K562 (cell line): ENCODE measurements around the gene RBMS3. TPM values are rescaled to one million over a fixed set of nuclear protein-coding genes. Genes with fewer than 3 reads are reported as not detected.

Source experiments
- ATAC-seq: fragments of 200-7000 bp; cut with Tn5 transposase; 3 replicates; pipeline ENCODE4 v1.9.1; 2020; ENCODE audit warnings: moderate library complexity
- BruUV-seq: library from RNA; stranded (reverse); fragments of 400-500 nt; replicated peaks from 2 replicates; lab custom pipeline; 2021; lab: Mats Ljungman, UMichigan
- CTCF ChIA-PET: fragments of 300-600 bp; formaldehyde crosslinking; extraction: SDS; loops from one replicate; lab custom pipeline; 2021; ENCODE audit warnings: low intra/inter-chr PET ratio; lab: Yijun Ruan, JAX
- POLR2A ChIA-PET: fragments of 300-600, 350-650 bp; sonication (Branson Sonifier 250); formaldehyde crosslinking; extraction: SDS; loops from one replicate; lab custom pipeline; 2021; ENCODE audit warnings: antibody characterized with exemption, inconsistent platforms; lab: Yijun Ruan, JAX
- DNase-seq, 4 experiments: peaks; one replicate each; pipeline versions ENCODE4 v3.0.0 to v3.0.0-alpha.2; 2011 to 2018; ENCODE audit warnings: low spot score in 3 of 4, mixed read lengths in 3 of 4; ENCODE audit errors: extremely low read depth in 1 of 4
- FAIRE-seq: peaks from 2 replicates; lab custom pipeline; 2011; peaks lifted over from hg19 to GRCh38; lab: Jason Lieb, UNC
- H2AFZ ChIP-seq: 2 replicates; pipeline ENCODE4 v1.6.0; 2011; ENCODE audit warnings: low read depth, low read length, control low read depth, inconsistent platforms
- H3K27ac ChIP-seq: fragments of 200-600 bp; 3 replicates; pipeline ENCODE4 v1.8.0; 2011; ENCODE audit warnings: low read depth, mild to moderate bottlenecking, control low read depth, inconsistent platforms, low read length, moderate library complexity, mixed read lengths; ENCODE audit errors: extremely low read depth
- H3K27me3 ChIP-seq, 2 experiments: fragments of 300-600 bp in 1 of 2; 2 replicates in 1 of 2; 3 replicates in 1 of 2; pipeline versions ENCODE4 v1.6.0 to v1.8.0; 2011; ENCODE audit warnings: inconsistent platforms in 2 of 2, low read length in 2 of 2, mild to moderate bottlenecking in 1 of 2, mixed read lengths in 1 of 2, moderate library complexity in 1 of 2; ENCODE audit not compliant: control insufficient read depth in 2 of 2, insufficient read depth in 2 of 2
- H3K36me3 ChIP-seq: fragments of 300-600 bp; 3 replicates; pipeline ENCODE4 v1.8.0; 2011; ENCODE audit warnings: mild to moderate bottlenecking, low read length, inconsistent platforms; ENCODE audit not compliant: control insufficient read depth, insufficient read depth
- H3K4me1 ChIP-seq, 2 experiments: fragments of 200-600 bp in 1 of 2; replicated peaks in 1 of 2; 2 replicates in 1 of 2; 3 replicates in 1 of 2; pipeline versions ENCODE4 v1.5.1 to v1.8.0; 2011; ENCODE audit warnings: inconsistent platforms in 2 of 2, low read length in 2 of 2, mild to moderate bottlenecking in 1 of 2, mixed read lengths in 1 of 2, moderate library complexity in 1 of 2; ENCODE audit not compliant: control insufficient read depth in 2 of 2, insufficient read depth in 2 of 2
- H3K4me2 ChIP-seq: 2 replicates; pipeline ENCODE4 v1.6.1; 2011; ENCODE audit warnings: low read length, control low read depth, inconsistent platforms, mixed read lengths; ENCODE audit not compliant: insufficient read depth
- H3K4me3 ChIP-seq: fragments of 200-600 bp; sonication (generic), shearing (Covaris generic); 2 replicates; pipeline ENCODE4 v1.5.1; 2016; ENCODE audit warnings: control low read depth, inconsistent platforms
- H3K79me2 ChIP-seq: fragments of 200-600 bp; 3 replicates; pipeline ENCODE4 v1.8.0; 2011; ENCODE audit warnings: low read length, inconsistent platforms; ENCODE audit not compliant: control insufficient read depth, insufficient read depth
- H3K9ac ChIP-seq, 2 experiments: 2 replicates each; pipeline versions ENCODE4 v1.6.0 to v1.6.1; 2011; ENCODE audit warnings: low read depth in 2 of 2, low read length in 2 of 2, control low read depth in 1 of 2, inconsistent platforms in 1 of 2, mild to moderate bottlenecking in 1 of 2, mixed read lengths in 1 of 2; ENCODE audit not compliant: insufficient read depth in 1 of 2
- H3K9me1 ChIP-seq: one replicate; pipeline ENCODE4 v1.6.0; 2011; ENCODE audit warnings: inconsistent platforms, mild to moderate bottlenecking, low read length, moderate library complexity; ENCODE audit not compliant: control insufficient read depth, insufficient read depth
- H3K9me3 ChIP-seq: replicated peaks from 2 replicates; pipeline ENCODE4 v1.5.1; 2011; ENCODE audit warnings: low read depth, low read length, inconsistent platforms; ENCODE audit not compliant: control insufficient read depth, insufficient read depth
- H4K20me1 ChIP-seq: replicated peaks from 2 replicates; pipeline ENCODE4 v1.6.1; 2011; ENCODE audit warnings: low read length, inconsistent platforms, mixed read lengths; ENCODE audit not compliant: control insufficient read depth, insufficient read depth
- BHLHE40 ChIP-seq: IDR thresholded peaks from 2 replicates; pipeline ENCODE4 v1.6.1; 2011; ENCODE audit warnings: low read length, improper control_type of control experiment
- HIVEP1 ChIP-seq: fragments of 250-450 bp; sonication (Bioruptor Pico); IDR thresholded peaks from 2 replicates; pipeline ENCODE4 v1.4.0; 2020; ENCODE audit warnings: mild to moderate bottlenecking
- HNRNPUL1 ChIP-seq: fragments of 200-400 bp; formaldehyde crosslinking; IDR thresholded peaks from 2 replicates; pipeline ENCODE4 v1.6.1; 2017; ENCODE audit warnings: low read length
- KLF13 ChIP-seq: fragments of 450-650 bp; IDR thresholded peaks from 2 replicates; pipeline ENCODE4 v1.6.1; 2016; ENCODE audit warnings: missing genetic modification characterization, low read depth, mild to moderate bottlenecking, missing compliant biosample characterization, moderate library complexity, borderline replicate concordance
- RBM39 ChIP-seq: fragments of 200-400 bp; formaldehyde crosslinking; optimal IDR thresholded peaks from 2 replicates; pipeline ENCODE3; 2018; ENCODE audit warnings: low read depth, low read length
- RREB1 ChIP-seq: fragments of 250-450 bp; sonication (Bioruptor Pico); IDR thresholded peaks from 2 replicates; pipeline ENCODE4 v1.4.0; 2020
- SRSF9 ChIP-seq: fragments of 200-400 bp; formaldehyde crosslinking; IDR thresholded peaks from 2 replicates; pipeline ENCODE4 v1.6.1; 2017; ENCODE audit warnings: low read depth, low read length, borderline replicate concordance
- TCF3 ChIP-seq: sonication (generic); formaldehyde crosslinking; IDR thresholded peaks from 2 replicates; pipeline ENCODE4 v1.4.0; 2020; ENCODE audit warnings: mild to moderate bottlenecking, missing genetic modification reagents
- TCF7 ChIP-seq: sonication (generic); IDR thresholded peaks from 2 replicates; pipeline ENCODE4 v1.6.1; 2016; ENCODE audit warnings: antibody characterized with exemption, borderline replicate concordance
- WGBS: fragments of 100-300 bp; shearing (Covaris generic); methylation state at CpG from one replicate; pipeline ENCODE4 v1.1.6; 2016; ENCODE audit warnings: low coverage, mixed read lengths; ENCODE audit not compliant: insufficient coverage; ENCODE audit errors: missing lambda C conversion rate; 5-methylcytosine and 5-hydroxymethylcytosine counted together
- in situ Hi-C: fragments of 300-500 bp; cut with MboI; formaldehyde crosslinking; loops from 4 replicates; pipeline ENCODE4 v1.15.0; 2018; ENCODE audit warnings: inconsistent platforms, mixed read lengths
- intact Hi-C: fragments of 100-400 bp; cut with micrococcal nuclease; formaldehyde crosslinking; loops from 2 replicates; pipeline ENCODE4 v1.14.2; 2022
- polyA plus RNA-seq, 8 experiments: library from polyadenylated mRNA; depleted of rRNA in 4 of 8; stranded (reverse) in 5 of 8; unstranded in 3 of 8; fragments of >200 nt; fragmentation: Nextera tagmentation in 2 of 8; fragmentation: Illumina TruSeq in 1 of 8; extraction: Ambion mirVana in 2 of 8; extraction: Trizol in 1 of 8; gene quantifications; 2 replicates each; pipeline versions ENCODE4 v1.2.1 to v1.2.3, GENCODE V29; 2011 to 2014; ENCODE audit warnings: inconsistent platforms in 1 of 8, missing spikeins in 1 of 8
- total RNA-seq, 7 experiments: library from RNA; depleted of rRNA in 6 of 7; stranded (reverse); fragments of >200 nt in 6 of 7; fragmentation: Illumina TruSeq in 2 of 7; extraction: Trizol in 2 of 7; gene quantifications; 2 replicates each; pipeline versions ENCODE4 v1.2.1 to v1.2.3, GENCODE V29; 2011 to 2021; ENCODE audit warnings: low replicate concordance in 1 of 7
- TF ChIP-seq, protein P1 (sequence below): fragments of 250-450 bp; sonication (Bioruptor Pico); IDR thresholded peaks from 2 replicates; pipeline ENCODE4 v1.4.0; 2020; ENCODE audit warnings: mild to moderate bottlenecking, moderate library complexity
- TF ChIP-seq, protein P2 (sequence below): fragments of 250-450 bp; sonication (Bioruptor Pico); IDR thresholded peaks from 2 replicates; pipeline ENCODE4 v1.8.0; 2021; ENCODE audit warnings: borderline replicate concordance, mild to moderate bottlenecking, moderate library complexity; ENCODE audit not compliant: poor library complexity, severe bottlenecking

RBMS3 gene
- total and polyA plus RNA-seq, 9 of the 15 experiments (the other 6 are each of a cell fraction or from before 2014, with no cell fraction given), result 0.20 TPM; not detected in 8

- H3K4me2 ChIP-seq, result no peak overlapping the region
- FAIRE-seq, result no peak
- ATAC-seq, result no peak
- H3K9me3 ChIP-seq, result no peaks in the 10 kb centered on the region
- no peak overlapping the region for H3K9ac ChIP-seq
- no peak overlapping the region for H3K27ac ChIP-seq
- H3K4me3 ChIP-seq, result no peak overlapping the region
- no peaks in the 10 kb centered on the region for H3K9me1 ChIP-seq
- H3K36me3 ChIP-seq, result no peaks in the 10 kb centered on the region
- no peaks in the 10 kb centered on the region for H3K4me1 ChIP-seq
- no peak overlapping the region for H2AFZ ChIP-seq
- no peak for TF ChIP-seq KLF13 (tag)
- no peak for TF ChIP-seq RBM39
- TF ChIP-seq, protein P1, sequence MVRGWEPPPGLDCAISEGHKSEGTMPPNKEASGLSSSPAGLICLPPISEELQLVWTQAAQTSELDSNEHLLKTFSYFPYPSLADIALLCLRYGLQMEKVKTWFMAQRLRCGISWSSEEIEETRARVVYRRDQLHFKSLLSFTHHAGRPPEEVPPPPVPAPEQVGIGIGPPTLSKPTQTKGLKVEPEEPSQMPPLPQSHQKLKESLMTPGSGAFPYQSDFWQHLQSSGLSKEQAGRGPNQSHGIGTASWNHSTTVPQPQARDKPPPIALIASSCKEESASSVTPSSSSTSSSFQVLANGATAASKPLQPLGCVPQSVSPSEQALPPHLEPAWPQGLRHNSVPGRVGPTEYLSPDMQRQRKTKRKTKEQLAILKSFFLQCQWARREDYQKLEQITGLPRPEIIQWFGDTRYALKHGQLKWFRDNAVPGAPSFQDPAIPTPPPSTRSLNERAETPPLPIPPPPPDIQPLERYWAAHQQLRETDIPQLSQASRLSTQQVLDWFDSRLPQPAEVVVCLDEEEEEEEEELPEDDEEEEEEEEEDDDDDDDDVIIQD, result no peak
- no peak for TF ChIP-seq HNRNPUL1
- no peak for TF ChIP-seq BHLHE40
- no peak for TF ChIP-seq HIVEP1
- TF ChIP-seq TCF3 (CRISPR knock-in tag), result no peak
- TF ChIP-seq, protein P2, sequence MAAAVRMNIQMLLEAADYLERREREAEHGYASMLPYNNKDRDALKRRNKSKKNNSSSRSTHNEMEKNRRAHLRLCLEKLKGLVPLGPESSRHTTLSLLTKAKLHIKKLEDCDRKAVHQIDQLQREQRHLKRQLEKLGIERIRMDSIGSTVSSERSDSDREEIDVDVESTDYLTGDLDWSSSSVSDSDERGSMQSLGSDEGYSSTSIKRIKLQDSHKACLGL, result no peak
- TF ChIP-seq SRSF9, result no peak
- TF ChIP-seq TCF7, result no peak
- TF ChIP-seq RREB1 (CRISPR knock-in tag), result no peak
- no peaks in the 10 kb centered on the region for H3K27me3 ChIP-seq
- ChIA-PET CTCF (no interaction called here), POLR2A (no interaction called here)
- in situ Hi-C loops, result no loop called here
- intact Hi-C loops, result no loop called here
- H3K79me2 ChIP-seq, result no peaks in the 10 kb centered on the region
- BruUV-seq, result no TSS peak
- WGBS, result 10% methylated on average over 2 of the region's 3 CpGs
- no peaks in the 10 kb centered on the region for H4K20me1 ChIP-seq
- no peak for DNase-seq
Measured at GRCh38 chr3:29481969-29482767, 201.3 kb downstream of the RBMS3 start.
